Esophagus muscularis mucosa (tissue), 4 donors: Measurements from ENCODE around the gene ATG9A. TPM values are rescaled to one million over a fixed set of nuclear protein-coding genes. Genes with fewer than 3 reads are reported as not detected.

Experiments used
- DNase-seq: peaks from one replicate; pipeline ENCODE4 v3.0.0-alpha.2; 2017; ENCODE audit errors: extremely low spot score
- H3K27ac ChIP-seq, 4 donors: fragments of 200-600 bp; sonication (generic); replicated peaks in 1 of 4; 1 replicate in 3 of 4; 2 replicates in 1 of 4; pipeline ENCODE4 v1.5.1; 2016 to 2019; ENCODE audit warnings: mild to moderate bottlenecking in 1 of 4
- H3K27me3 ChIP-seq, 4 donors: fragments of 200-600 bp; sonication (generic); one replicate each; pipeline versions ENCODE4 v1.5.1 to v1.6.0; 2016 to 2019
- H3K36me3 ChIP-seq, 4 donors: fragments of 200-600 bp; sonication (generic); one replicate each; pipeline ENCODE4 v1.5.1; 2016 to 2019
- H3K4me1 ChIP-seq, 4 donors: fragments of 200-600 bp; sonication (generic); one replicate each; pipeline ENCODE4 v1.5.1; 2016 to 2019
- H3K4me3 ChIP-seq, 4 donors: fragments of 200-600 bp; sonication (generic); 1 replicate in 2 of 4; 2 replicates in 2 of 4; pipeline ENCODE4 v1.5.1; 2016 to 2019; ENCODE audit warnings: mild to moderate bottlenecking in 4 of 4, moderate library complexity in 1 of 4
- H3K9me3 ChIP-seq, 4 donors: fragments of 200-600 bp; sonication (generic); 1 replicate in 3 of 4; 2 replicates in 1 of 4; pipeline ENCODE4 v1.5.1; 2016 to 2019
- CTCF ChIP-seq, 3 experiments: fragments of 200-600 bp in 2 of 3; fragments of 450-650 bp in 1 of 3; sonication (generic) in 2 of 3; IDR thresholded peaks; one replicate each; pipeline ENCODE4 v1.5.1; 2017 to 2019; ENCODE audit warnings: antibody characterized with exemption in 3 of 3, mild to moderate bottlenecking in 2 of 3, moderate library complexity in 1 of 3
- EP300 ChIP-seq: sonication (generic); formaldehyde crosslinking; IDR thresholded peaks from one replicate; pipeline ENCODE4 v1.6.1; 2017; ENCODE audit warnings: antibody characterized with exemption
- POLR2A ChIP-seq: fragments of 450-650 bp; IDR thresholded peaks from one replicate; pipeline ENCODE4 v1.6.1; 2017; ENCODE audit warnings: antibody characterized with exemption, moderate library complexity, mild to moderate bottlenecking, low read depth
- POLR2AphosphoS5 ChIP-seq, 2 donors: sonication (generic); formaldehyde crosslinking; IDR thresholded peaks; one replicate each; pipeline ENCODE4 v1.6.1; 2017; ENCODE audit warnings: antibody characterized with exemption in 2 of 2
- WGBS: methylation state at CpG from one replicate; pipeline ENCODE4 v1.1.5; 2018; 5-methylcytosine and 5-hydroxymethylcytosine counted together
- intact Hi-C: fragments of 100-400 bp; cut with DNase I; formaldehyde crosslinking; loops from one replicate; pipeline ENCODE4 v1.15.1; 2023
- total RNA-seq, 4 donors: library from RNA; depleted of rRNA; stranded (reverse); fragments of >200 nt; gene quantifications; one replicate each; pipeline versions ENCODE4 v1.1.0 to v1.2.1, GENCODE V29; 2016

ATG9A gene
- total RNA-seq, 4 donors from 2014 or later, result 41.5 to 75.3 (median 56.2) TPM

GRCh38 chr2:219173176-219173575, 56.3 kb downstream of the ATG9A start:
- Histone ChIP-seq H3K4me3 (no peak overlapping the region), H3K27me3 (no peaks in the 10 kb centered on the region), H3K9me3 (no peaks in the 10 kb centered on the region), H3K27ac (no peak overlapping the region), H3K4me1 (peaks cover 25 to 58% (median 43%) of the 10 kb centered on the region in 4 donors), H3K36me3 (peaks cover 19 to 39% (median 35%) of the 10 kb centered on the region in 4 donors)
- intact Hi-C loops, result loop anchor here (10.0 kb wide), 1 partner anchor 212 kb away; the partner anchor contains the start of gene DNPEP
- WGBS, result 95% methylated on average over 6 of the region's 6 CpGs
- peak; percentile 70 for DNase-seq
- TF ChIP-seq POLR2AphosphoS5 (IDR thresholded peaks at IDR 0.05), result no peak
- TF ChIP-seq EP300, result no peak
- no peak for TF ChIP-seq CTCF (IDR thresholded peaks at IDR 0.05)
- TF ChIP-seq POLR2A, result no peak

GRCh38 chr2:219172231-219173154, 56.9 kb downstream of the ATG9A start:
- peak; percentile 74 for DNase-seq
- Histone ChIP-seq H3K36me3 (peaks cover 19 to 39% (median 35%) of the 10 kb centered on the region in 4 donors), H3K4me1 (peaks cover 25 to 58% (median 43%) of the 10 kb centered on the region in 4 donors), H3K4me3 (no peak overlapping the region), H3K27ac (peak overlapping the region; percentile 64 to 84 (median 81)), H3K27me3 (no peaks in the 10 kb centered on the region), H3K9me3 (no peaks in the 10 kb centered on the region)
- 95% methylated on average over 15 of the region's 16 CpGs for WGBS
- intact Hi-C loops, result loop anchor here (10.0 kb wide), 1 partner anchor 212 kb away; the partner anchor contains the start of gene DNPEP
- TF ChIP-seq EP300 (no peak), POLR2AphosphoS5 (IDR thresholded peaks at IDR 0.05) (no peak), POLR2A (no peak), CTCF (IDR thresholded peaks at IDR 0.05) (no peak)

- Histone ChIP-seq H3K4me3 (no peak overlapping the region), H3K27me3 (no peaks in the 10 kb centered on the region), H3K4me1 (peaks cover 25 to 58% (median 43%) of the 10 kb centered on the region in 4 donors), H3K36me3 (peaks cover 19 to 39% (median 35%) of the 10 kb centered on the region in 4 donors), H3K27ac (peak overlapping the region; percentile 64 to 84 (median 81)), H3K9me3 (no peaks in the 10 kb centered on the region)
- intact Hi-C loops, result loop anchor here (10.0 kb wide), 1 partner anchor 214 kb away; the partner anchor contains the start of gene DNPEP
- TF ChIP-seq CTCF (IDR thresholded peaks at IDR 0.05), result peak; percentile 72 to 86 (median 81)
- TF ChIP-seq POLR2AphosphoS5 (IDR thresholded peaks at IDR 0.05), result peak; percentile 73 to 80
- TF ChIP-seq POLR2A, result no peak
- no peak for TF ChIP-seq EP300
- 42% methylated on average over 6 of the region's 6 CpGs for WGBS
- peak; percentile 92 for DNase-seq
These were observed 58.2 kb downstream of the ATG9A start for GRCh38 chr2:219171231-219171651.

GRCh38 chr2:219169930-219170654, 59.3 kb downstream of the ATG9A start, which contains the start of gene SLC23A3:
SLC23A3 (minus strand) TSS chr2:219170029; CDS start chr2:219169984, 45 bp downstream.
- no peak for TF ChIP-seq CTCF (IDR thresholded peaks at IDR 0.05)
- no peak for TF ChIP-seq EP300
- TF ChIP-seq POLR2A, result no peak
- TF ChIP-seq POLR2AphosphoS5 (IDR thresholded peaks at IDR 0.05), result no peak
- H3K9me3 ChIP-seq, result no peaks in the 10 kb centered on the region
- H3K36me3 ChIP-seq, result peaks cover 19 to 35% (median 33%) of the 10 kb centered on the region in 4 donors
- no peaks in the 10 kb centered on the region for H3K27me3 ChIP-seq
- no peak within 1 kb of the TSS for H3K4me3 ChIP-seq
- WGBS, result 86% methylated on average over 10 of the region's 10 CpGs
- peak; percentile 7 for DNase-seq
- peak within 1 kb of the TSS; percentile 64 to 84 (median 81) for H3K27ac ChIP-seq
- H3K4me1 ChIP-seq, result peaks cover 17 to 47% (median 31%) of the 10 kb centered on the region in 4 donors
- intact Hi-C loops, result loop anchor here (10.0 kb wide), 1 partner anchor 215 kb away; the partner anchor contains the start of gene DNPEP

Other genes with a start within 250 kb of the ATG9A start
- gene FEV, start 244.5 kb downstream of the ATG9A start, total RNA-seq, result not detected
- not detected for gene CRYBA2, start 236.2 kb downstream of the ATG9A start, total RNA-seq
- gene CFAP65, start 188.1 kb downstream of the ATG9A start, total RNA-seq, result not detected
- gene IHH, start 168.7 kb downstream of the ATG9A start, total RNA-seq, result not detected
- gene NHEJ1, start 68.8 kb downstream of the ATG9A start, total RNA-seq, result 10 to 100 TPM; 15.1 to 24.4 (median 17.8) TPM
- under 1 TPM; 0.23 to 0.58 (median 0.37) TPM for gene SLC23A3, start 59.6 kb downstream of the ATG9A start, total RNA-seq
- gene CNPPD1, start 52.7 kb downstream of the ATG9A start, total RNA-seq, result 10 to 100 TPM; 41.9 to 98.0 (median 61.9) TPM
- 10 to 100 TPM; 44.0 to 69.3 (median 56.3) TPM for gene RETREG2, start 51.4 kb downstream of the ATG9A start, total RNA-seq
- gene ZFAND2B, start 22.9 kb downstream of the ATG9A start, total RNA-seq, result 10 to 100 TPM; 27.0 to 50.1 (median 36.9) TPM
- gene ABCB6, start 10.7 kb downstream of the ATG9A start, total RNA-seq, result 10 to 100 TPM; 17.4 to 27.3 (median 19.6) TPM
- gene ANKZF1, start 170 bp upstream of the ATG9A start, total RNA-seq, result 10 to 100 TPM; 20.4 to 34.1 (median 27.6) TPM
- gene GLB1L, start 15.8 kb upstream of the ATG9A start, total RNA-seq, result 1 to 10 TPM; 3.3 to 6.4 (median 5.6) TPM
- gene STK16, start 15.8 kb upstream of the ATG9A start, total RNA-seq, result 10 to 100 TPM; 12.8 to 21.6 (median 16.7) TPM
- not detected for gene TUBA4B, start 23.6 kb upstream of the ATG9A start, total RNA-seq
- gene TUBA4A, start 24.3 kb upstream of the ATG9A start, total RNA-seq, result 100 to 1,000 TPM in 1 of 4 donors, 10 to 100 TPM in 3; 44.2 to 132 (median 74.4) TPM
- 10 to 100 TPM; 33.3 to 84.8 (median 50.7) TPM for gene DNAJB2, start 49.7 kb upstream of the ATG9A start, total RNA-seq
- 1 to 10 TPM; 2.1 to 6.6 (median 4.1) TPM for gene PTPRN, start 79.8 kb upstream of the ATG9A start, total RNA-seq
- gene RESP18, start 103.1 kb upstream of the ATG9A start, total RNA-seq, result not detected
- 100 to 1,000 TPM in 1 of 4 donors, 10 to 100 TPM in 3; 44.9 to 102 (median 61.6) TPM for gene DNPEP, start 158.3 kb upstream of the ATG9A start, total RNA-seq
- gene DES, start 188.7 kb upstream of the ATG9A start, total RNA-seq, result over 10,000 TPM; 19,781 to 23,770 (median 22,752) TPM
- 100 to 1,000 TPM; 115 to 251 (median 180) TPM for gene SPEG, start 205.2 kb upstream of the ATG9A start, total RNA-seq